HG03159 (cell line): Measurements from ENCODE around the gene CAPN13.

Experiments
- ATAC-seq: cut with Tn5 transposase; IDR thresholded peaks from one replicate; pipeline ENCODE4 v1.9.1; 2021; ENCODE audit warnings: mild to moderate bottlenecking, moderate library complexity; ENCODE audit not compliant: unreplicated experiment

The CAPN13 gene

GRCh38 chr2:30807249-30807648 is at the start of gene CAPN13:
CAPN13 (minus strand) TSS chr2:30807446; CDS start chr2:30787325, 20,121 bp downstream.
- no peak for ATAC-seq

GRCh38 chr2:30847841-30848240 is 40.6 kb upstream of the CAPN13 start:
- ATAC-seq: no peak

DNA sequence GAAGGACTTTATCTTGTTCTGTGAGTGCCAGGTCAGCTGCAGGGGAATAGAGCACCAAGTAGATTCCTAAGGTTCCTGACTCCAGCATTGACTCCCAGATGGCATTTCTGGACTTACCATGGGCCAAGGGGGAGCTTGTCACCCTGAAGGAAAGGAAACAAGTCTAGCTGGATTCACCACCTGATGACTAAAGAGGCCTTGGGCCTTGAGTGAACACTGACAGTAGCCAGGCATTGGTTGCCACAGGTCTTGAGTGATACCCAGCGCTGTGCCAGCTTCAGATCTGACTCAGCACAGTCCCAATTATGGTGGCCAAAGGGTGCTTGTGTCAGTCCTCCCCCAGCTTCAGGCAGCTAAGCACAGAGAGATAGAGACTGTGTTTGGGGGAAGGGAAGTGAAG is 40.1 kb upstream of the CAPN13 start:
- no peak for ATAC-seq

- ATAC-seq: no peak
These were observed 21.3 kb upstream of the CAPN13 start for GRCh38 chr2:30828586-30828985.

DNA sequence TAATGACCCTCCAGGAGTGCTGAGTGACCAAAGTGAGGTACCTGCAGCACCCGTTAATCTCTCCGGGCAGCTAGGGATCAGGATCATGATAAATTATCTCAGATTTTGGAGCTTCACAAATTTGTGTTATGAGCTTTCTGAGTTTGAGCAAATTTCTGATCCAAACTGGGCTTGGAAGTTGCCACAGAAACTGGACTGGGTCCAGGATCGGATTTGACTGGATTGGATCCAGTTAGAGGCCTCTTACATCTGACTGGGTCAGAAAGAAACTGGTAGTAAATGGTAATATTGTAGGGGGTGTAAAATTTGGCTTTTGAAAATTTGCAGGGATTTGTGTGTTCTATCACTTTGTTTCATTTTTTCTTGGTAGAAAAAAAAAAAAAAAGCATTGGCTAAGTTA is 19.7 kb upstream of the CAPN13 start:
- ATAC-seq: no peak

GRCh38 chr2:30826481-30826880 is 19.2 kb upstream of the CAPN13 start:
- ATAC-seq: no peak

- no peak for ATAC-seq
These were observed 16.2 kb upstream of the CAPN13 start for GRCh38 chr2:30823452-30823851.

DNA sequence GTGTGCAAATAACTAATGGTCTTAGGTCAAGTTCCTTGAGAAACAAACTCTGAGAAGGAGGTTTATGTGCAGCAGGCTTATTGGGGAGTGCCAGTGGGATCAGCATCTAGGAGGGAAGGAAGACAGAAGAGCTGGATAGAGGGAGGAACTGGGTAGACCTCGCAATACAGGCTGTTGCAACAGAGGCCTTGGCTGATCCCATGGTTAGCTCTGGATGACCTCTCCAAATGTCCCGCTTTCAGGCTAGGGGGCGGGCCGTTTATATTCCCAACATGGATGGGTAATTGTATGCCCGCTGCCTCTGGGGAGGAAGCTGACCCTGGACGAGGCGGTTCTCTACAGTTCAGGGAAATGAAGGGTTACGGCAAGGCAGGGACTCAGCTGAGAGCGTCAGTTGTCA is 14.7 kb upstream of the CAPN13 start:
- no peak for ATAC-seq

- no peak for ATAC-seq
These were observed 13.3 kb upstream of the CAPN13 start for GRCh38 chr2:30820381-30821055.

DNA sequence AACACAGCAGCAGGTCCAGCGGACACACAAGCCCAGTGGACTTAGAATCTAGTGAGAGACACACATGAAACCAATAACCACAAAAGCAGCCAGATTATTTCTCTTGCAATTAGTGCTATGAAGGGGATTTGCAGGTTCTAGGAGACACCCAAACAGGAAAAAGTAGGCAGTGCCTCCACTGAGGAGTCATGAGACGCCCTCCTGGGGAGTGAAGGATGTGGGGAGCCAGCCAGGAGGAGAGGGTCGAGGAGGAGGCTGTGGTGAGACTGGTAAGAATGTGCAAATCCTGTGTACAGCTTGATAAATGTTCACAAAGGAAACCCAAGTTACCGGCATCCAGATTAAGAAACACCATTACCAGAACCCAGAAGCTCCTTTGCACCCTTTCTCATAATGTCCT is 2.7 kb upstream of the CAPN13 start:
- no peak for ATAC-seq

DNA sequence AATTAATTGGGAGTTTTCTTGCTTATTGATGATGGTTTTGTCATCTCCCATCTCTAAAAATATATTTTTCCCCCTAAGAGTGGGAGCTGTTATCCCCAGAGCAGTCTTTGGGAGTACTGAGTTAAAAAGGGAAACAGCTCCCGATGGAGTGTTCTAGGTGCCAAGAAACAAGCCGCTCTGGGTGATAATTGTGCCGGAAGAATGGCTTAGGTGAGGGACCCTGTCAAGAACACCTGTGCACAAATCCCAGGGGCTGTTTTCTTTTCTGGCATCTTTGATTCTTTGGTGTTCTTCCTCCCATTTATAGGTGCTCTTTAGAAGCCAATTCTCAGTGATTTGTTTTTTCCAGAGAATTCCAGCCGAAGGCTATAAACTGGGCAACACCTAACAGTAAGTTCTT is 1.4 kb upstream of the CAPN13 start:
- ATAC-seq: no peak

- ATAC-seq: no peak
These were observed 4.0 kb downstream of the CAPN13 start for GRCh38 chr2:30803281-30803680.

- no peak for ATAC-seq
These were observed 4.6 kb downstream of the CAPN13 start for GRCh38 chr2:30802611-30803010.

- ATAC-seq: no peak
These were observed 5.3 kb downstream of the CAPN13 start for GRCh38 chr2:30801821-30802455.

GRCh38 chr2:30800159-30800558 is 7.1 kb downstream of the CAPN13 start:
- ATAC-seq: no peak

DNA sequence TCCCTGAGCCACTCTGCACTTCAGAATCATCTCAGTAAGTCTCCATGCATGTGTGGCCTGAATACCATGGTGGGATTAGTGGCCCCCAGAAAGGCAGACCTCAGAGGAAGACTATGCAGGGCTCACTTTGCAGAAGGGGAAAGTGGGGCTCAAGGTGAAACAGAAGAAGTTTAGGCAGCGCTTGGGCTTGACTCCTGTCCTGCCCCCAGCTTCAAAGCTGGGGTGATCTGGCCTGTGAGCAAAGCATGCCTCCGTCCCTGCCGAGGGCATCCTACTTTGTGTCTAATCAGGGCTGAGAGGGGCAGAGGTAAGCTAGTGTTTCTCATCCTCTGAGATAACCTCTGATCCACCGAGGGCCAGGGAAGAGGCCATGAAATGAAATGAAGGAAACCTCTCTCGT is 7.9 kb downstream of the CAPN13 start:
- ATAC-seq: no peak

GRCh38 chr2:30798536-30798991 is 8.7 kb downstream of the CAPN13 start:
- ATAC-seq: no peak

DNA sequence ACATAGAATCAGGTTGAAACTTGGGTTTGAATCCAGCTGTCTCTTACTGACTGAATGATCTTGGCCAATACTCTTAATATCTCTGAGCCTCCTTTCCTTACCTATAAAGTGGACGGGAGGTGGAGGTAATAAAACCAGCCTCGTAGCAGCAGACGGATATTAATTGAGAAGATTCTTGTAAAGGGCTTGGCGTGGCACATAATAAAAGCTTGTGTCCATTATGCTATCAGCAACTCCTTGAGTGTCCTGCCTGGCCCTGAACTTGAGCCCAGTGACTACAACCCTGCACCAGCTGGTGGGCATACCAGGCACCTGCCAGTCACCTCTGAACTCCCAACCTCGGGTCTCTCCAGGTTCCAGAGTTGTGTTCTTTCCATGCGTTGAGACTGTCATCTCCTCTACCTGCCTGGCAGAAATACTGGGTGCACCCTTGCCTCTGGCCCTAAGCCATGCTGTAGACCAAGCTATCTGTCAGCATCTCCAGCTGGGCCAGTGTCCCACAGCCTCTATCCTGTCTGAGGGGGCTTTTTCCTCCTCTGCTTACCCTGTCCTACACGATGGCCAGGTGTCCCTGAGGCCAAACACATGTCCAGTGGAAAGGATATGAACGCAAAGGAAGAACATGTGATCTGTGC is 9.7 kb downstream of the CAPN13 start:
- no peak for ATAC-seq

GRCh38 chr2:30796699-30797098 is 10.5 kb downstream of the CAPN13 start:
- no peak for ATAC-seq

- no peak for ATAC-seq
These were observed 14.7 kb downstream of the CAPN13 start for GRCh38 chr2:30792521-30792920.

DNA sequence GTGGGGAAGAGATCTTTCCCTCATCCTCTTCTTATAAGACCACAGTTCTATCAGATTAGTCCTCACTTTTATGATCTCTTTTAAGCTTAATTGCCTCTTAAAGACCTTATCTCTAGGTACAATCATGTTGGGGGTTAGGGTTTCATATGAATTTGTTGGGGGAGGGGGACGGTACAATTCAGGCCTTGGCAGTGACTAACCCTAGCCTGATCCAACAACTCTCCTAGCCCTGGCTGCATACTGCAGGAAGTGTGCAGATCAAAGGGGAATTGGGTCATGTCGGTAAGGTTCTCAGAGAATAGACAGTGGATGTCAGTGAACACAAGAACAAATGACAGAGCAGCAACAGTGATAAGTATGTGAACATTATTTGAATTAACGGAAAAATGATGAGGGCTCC is 16.4 kb downstream of the CAPN13 start:
- ATAC-seq: no peak

DNA sequence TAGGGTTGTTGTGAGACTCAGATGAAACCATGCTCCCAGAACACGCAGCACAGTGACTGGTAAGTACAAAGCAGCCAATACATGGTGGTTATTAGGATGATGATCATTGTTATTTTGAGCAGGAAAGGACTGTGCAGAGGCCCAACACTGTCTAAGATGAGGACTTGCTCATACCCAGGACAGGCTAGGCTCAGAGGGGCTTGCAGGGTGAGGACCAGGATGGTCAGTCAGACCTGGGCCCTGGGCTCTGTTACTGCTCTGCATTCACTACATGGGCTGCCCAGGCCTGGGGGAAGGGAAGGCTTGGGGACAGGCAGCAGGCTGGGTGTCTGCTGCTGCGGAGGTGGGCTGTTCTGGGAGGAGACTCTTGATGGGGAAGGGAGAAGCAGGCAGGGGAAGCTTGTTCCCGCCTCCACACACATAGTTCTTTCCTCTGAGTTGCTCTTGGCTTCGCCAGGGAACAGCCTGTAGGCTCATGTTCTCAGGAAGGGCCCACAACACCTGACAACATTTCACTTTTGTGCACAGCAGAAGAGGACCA is 17.5 kb downstream of the CAPN13 start:
- ATAC-seq: no peak
